Tibial nerve (tissue), 4 donors: ENCODE results near the gene MYOZ3.

Source experiments
- EP300 ChIP-seq, 2 donors: sonication (generic); formaldehyde crosslinking; IDR thresholded peaks; one replicate each; pipeline ENCODE4 v1.6.1; 2017; ENCODE audit warnings: antibody characterized with exemption in 2 of 2, mild to moderate bottlenecking in 1 of 2
- POLR2A ChIP-seq, 2 donors: fragments of 450-650 bp; IDR thresholded peaks; one replicate each; pipeline ENCODE4 v1.6.1; 2017; ENCODE audit warnings: antibody characterized with exemption in 2 of 2, mild to moderate bottlenecking in 2 of 2, moderate library complexity in 2 of 2
- TF ChIP-seq, protein P1 (sequence below), 5 experiments: fragments of 200-600 bp in 3 of 5; fragments of 450-650 bp in 2 of 5; sonication (generic) in 3 of 5; IDR thresholded peaks; one replicate each; pipeline ENCODE4 v1.5.1; 2016 to 2019; ENCODE audit warnings: antibody characterized with exemption in 5 of 5, mild to moderate bottlenecking in 3 of 5, moderate library complexity in 2 of 5

GRCh38 chr5:150661086-150661485 lies at the start of gene MYOZ3:
- TF ChIP-seq, protein P1, sequence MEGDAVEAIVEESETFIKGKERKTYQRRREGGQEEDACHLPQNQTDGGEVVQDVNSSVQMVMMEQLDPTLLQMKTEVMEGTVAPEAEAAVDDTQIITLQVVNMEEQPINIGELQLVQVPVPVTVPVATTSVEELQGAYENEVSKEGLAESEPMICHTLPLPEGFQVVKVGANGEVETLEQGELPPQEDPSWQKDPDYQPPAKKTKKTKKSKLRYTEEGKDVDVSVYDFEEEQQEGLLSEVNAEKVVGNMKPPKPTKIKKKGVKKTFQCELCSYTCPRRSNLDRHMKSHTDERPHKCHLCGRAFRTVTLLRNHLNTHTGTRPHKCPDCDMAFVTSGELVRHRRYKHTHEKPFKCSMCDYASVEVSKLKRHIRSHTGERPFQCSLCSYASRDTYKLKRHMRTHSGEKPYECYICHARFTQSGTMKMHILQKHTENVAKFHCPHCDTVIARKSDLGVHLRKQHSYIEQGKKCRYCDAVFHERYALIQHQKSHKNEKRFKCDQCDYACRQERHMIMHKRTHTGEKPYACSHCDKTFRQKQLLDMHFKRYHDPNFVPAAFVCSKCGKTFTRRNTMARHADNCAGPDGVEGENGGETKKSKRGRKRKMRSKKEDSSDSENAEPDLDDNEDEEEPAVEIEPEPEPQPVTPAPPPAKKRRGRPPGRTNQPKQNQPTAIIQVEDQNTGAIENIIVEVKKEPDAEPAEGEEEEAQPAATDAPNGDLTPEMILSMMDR (IDR thresholded peaks at IDR 0.05), result no peak
- TF ChIP-seq POLR2A (IDR thresholded peaks at IDR 0.05) (no peak), EP300 (IDR thresholded peaks at IDR 0.05) (no peak)
